GM23338 (cell line): ENCODE data around the gene FMN1. TPM values are rescaled to one million over a fixed set of nuclear protein-coding genes. Genes with fewer than 3 reads are reported as not detected.

Experiments
- ATAC-seq: fragments of 200-7000 bp; cut with Tn5 transposase; 3 replicates; pipeline ENCODE4 v1.9.1; 2020
- DNase-seq: peaks from one replicate; pipeline ENCODE4 v3.0.0-alpha.2; 2015; ENCODE audit warnings: low spot score
- H2AFZ ChIP-seq: fragments of 200-600 bp; sonication (generic); 2 replicates; pipeline ENCODE4 v1.8.0; 2016; ENCODE audit warnings: antibody characterized with exemption, mild to moderate bottlenecking, moderate library complexity
- H3F3A ChIP-seq: fragments of 200-600 bp; sonication (generic); replicated peaks from 2 replicates; pipeline ENCODE4 v1.8.0; 2017; ENCODE audit warnings: antibody characterized with exemption, mixed run types, low read depth
- H3K27ac ChIP-seq: fragments of 200-600 bp; sonication (generic); 2 replicates; pipeline ENCODE4 v1.6.1; 2016; ENCODE audit warnings: low read depth
- H3K27me3 ChIP-seq: fragments of 200-600 bp; sonication (generic); 2 replicates; pipeline ENCODE4 v1.8.0; 2016; ENCODE audit warnings: mild to moderate bottlenecking, mixed run types, moderate library complexity; ENCODE audit not compliant: insufficient read depth
- H3K36me3 ChIP-seq: fragments of 200-600 bp; sonication (generic); 2 replicates; pipeline ENCODE4 v1.8.0; 2016; ENCODE audit warnings: mild to moderate bottlenecking; ENCODE audit not compliant: insufficient read depth
- H3K4me1 ChIP-seq: fragments of 200-600 bp; sonication (generic); 2 replicates; pipeline ENCODE4 v1.8.0; 2016; ENCODE audit warnings: mild to moderate bottlenecking, moderate library complexity; ENCODE audit not compliant: insufficient read depth
- H3K4me2 ChIP-seq: fragments of 200-600 bp; sonication (generic); 2 replicates; pipeline ENCODE4 v1.7.1; 2017; ENCODE audit warnings: mixed run types
- H3K4me3 ChIP-seq: fragments of 200-600 bp; sonication (generic); 2 replicates; pipeline ENCODE4 v1.6.1; 2016; ENCODE audit warnings: mixed run types
- H3K79me2 ChIP-seq: fragments of 200-600 bp; sonication (generic); replicated peaks from 2 replicates; pipeline ENCODE4 v1.8.0; 2017; ENCODE audit warnings: mild to moderate bottlenecking; ENCODE audit not compliant: insufficient read depth
- H3K9me2 ChIP-seq: fragments of 200-600 bp; sonication (generic); 2 replicates; pipeline ENCODE4 v1.8.0; 2017; ENCODE audit not compliant: insufficient read depth
- H4K20me1 ChIP-seq: fragments of 200-600 bp; sonication (generic); replicated peaks from 2 replicates; pipeline ENCODE4 v1.8.0; 2017; ENCODE audit warnings: mild to moderate bottlenecking; ENCODE audit not compliant: insufficient read depth
- H3K27ac Mint-ChIP-seq: 2 replicates; pipeline ENCODE4 v1.8.0; 2020; ENCODE audit warnings: inconsistent platforms, mild to moderate bottlenecking, moderate library complexity, mixed read lengths
- H3K27me3 Mint-ChIP-seq: 3 replicates; pipeline ENCODE4 v1.8.0; 2022; ENCODE audit warnings: low read depth, mild to moderate bottlenecking, moderate library complexity, mixed read lengths, inconsistent platforms; ENCODE audit not compliant: insufficient read depth, poor library complexity
- H3K36me3 Mint-ChIP-seq: 3 replicates; pipeline ENCODE4 v1.8.0; 2021; ENCODE audit warnings: low read depth, mild to moderate bottlenecking, inconsistent platforms, moderate library complexity, mixed read lengths
- H3K4me1 Mint-ChIP-seq: 3 replicates; pipeline ENCODE4 v1.8.0; 2020; ENCODE audit warnings: mild to moderate bottlenecking, inconsistent platforms, mixed read lengths
- H3K4me3 Mint-ChIP-seq: 3 replicates; pipeline ENCODE4 v1.8.0; 2021; ENCODE audit warnings: moderate library complexity, mild to moderate bottlenecking, inconsistent platforms, mixed read lengths
- H3K9me3 Mint-ChIP-seq: 3 replicates; pipeline ENCODE4 v1.8.0; 2020; ENCODE audit warnings: moderate library complexity, mild to moderate bottlenecking, inconsistent platforms, mixed read lengths
- CREB1 ChIP-seq: fragments of 250-450 bp; sonication (Bioruptor Pico); IDR thresholded peaks from 2 replicates; pipeline ENCODE4 v1.5.0; 2020; ENCODE audit warnings: low read depth, mild to moderate bottlenecking, moderate library complexity
- CTCF ChIP-seq, 2 experiments: fragments of 200-600 bp in 1 of 2; sonication (generic) in 1 of 2; conservative IDR thresholded peaks; 2 replicates each; pipeline versions ENCODE4 v1.5.1 to v1.6.1; 2016 to 2017; ENCODE audit warnings: antibody characterized with exemption in 2 of 2, low read depth in 2 of 2, mild to moderate bottlenecking in 2 of 2, moderate library complexity in 1 of 2
- ETS1 ChIP-seq: IDR thresholded peaks from 2 replicates; pipeline ENCODE4 v1.6.1; 2016; ENCODE audit warnings: antibody characterized with exemption
- EZH2 ChIP-seq: fragments of 200-600 bp; sonication (generic); IDR thresholded peaks from one replicate; pipeline ENCODE4 v1.8.0; 2017; ENCODE audit warnings: antibody characterized with exemption, mild to moderate bottlenecking, low read depth; ENCODE audit not compliant: unreplicated experiment
- EZH2phosphoT487 ChIP-seq: fragments of 200-600 bp; sonication (generic); IDR thresholded peaks from one replicate; pipeline ENCODE4 v1.8.1; 2018; ENCODE audit warnings: antibody characterized with exemption; ENCODE audit not compliant: unreplicated experiment
- JUNB ChIP-seq: IDR thresholded peaks from one replicate; pipeline ENCODE4 v1.6.1; 2016; ENCODE audit warnings: antibody characterized with exemption; ENCODE audit not compliant: unreplicated experiment
- NANOG ChIP-seq: IDR thresholded peaks from 2 replicates; pipeline ENCODE4 v1.6.1; 2016; ENCODE audit warnings: antibody characterized with exemption, borderline replicate concordance
- POLR2AphosphoS5 ChIP-seq: IDR thresholded peaks from 2 replicates; pipeline ENCODE4 v1.6.1; 2016; ENCODE audit warnings: antibody characterized with exemption, low read depth
- REST ChIP-seq: IDR thresholded peaks from one replicate; pipeline ENCODE4 v1.6.1; 2018; ENCODE audit warnings: antibody characterized with exemption; ENCODE audit not compliant: unreplicated experiment
- STAT1 ChIP-seq: IDR thresholded peaks from one replicate; pipeline ENCODE4 v1.6.1; 2016; ENCODE audit warnings: antibody characterized with exemption; ENCODE audit not compliant: unreplicated experiment
- ZNF114 ChIP-seq: fragments of 250-450 bp; sonication (Bioruptor Pico); IDR thresholded peaks from 2 replicates; pipeline ENCODE4 v1.5.0; 2020; ENCODE audit warnings: mild to moderate bottlenecking, moderate library complexity
- ZNF331 ChIP-seq: fragments of 250-450 bp; sonication (Bioruptor Pico); IDR thresholded peaks from 2 replicates; pipeline ENCODE4 v1.5.0; 2020; ENCODE audit warnings: low read depth, mild to moderate bottlenecking, moderate library complexity
- ZNF462 ChIP-seq: fragments of 250-450 bp; sonication (Bioruptor Pico); IDR thresholded peaks from 2 replicates; pipeline ENCODE4 v1.5.0; 2020; ENCODE audit warnings: mild to moderate bottlenecking, moderate library complexity
- polyA plus RNA-seq: library from polyadenylated mRNA; unstranded; fragments of >200 nt; fragmentation: Nextera tagmentation; extraction: Ambion mirVana; gene quantifications from 2 replicates; pipeline ENCODE4 v1.2.1, GENCODE V29; 2016
- total RNA-seq: library from RNA; depleted of rRNA; stranded (reverse); fragments of >200 nt; shearing (Covaris generic); gene quantifications from 2 replicates; pipeline ENCODE4 v1.2.3, GENCODE V29; 2014

The FMN1 gene
- total and polyA plus RNA-seq, 2 experiments from 2014 or later, result 1.2 to 1.6 TPM

- Histone ChIP-seq H3K4me2 (no peak overlapping the region), H3K4me1 (peaks cover 10% of the 10 kb centered on the region), H3F3A (no peaks in the 10 kb centered on the region), H3K4me3 (no peak overlapping the region), H4K20me1 (no peaks in the 10 kb centered on the region), H3K9me2 (no peaks in the 10 kb centered on the region), H3K79me2 (no peaks in the 10 kb centered on the region), H2AFZ (no peak overlapping the region), H3K27ac (no peak overlapping the region), H3K27me3 (no peaks in the 10 kb centered on the region), H3K36me3 (no peaks in the 10 kb centered on the region)
- peaks cover 2% of the 10 kb centered on the region for H3K27me3 Mint-ChIP-seq
- no peak for DNase-seq
- no peak for ATAC-seq
- TF ChIP-seq REST (no peak), ZNF462 (no peak), ZNF114 (CRISPR knock-in tag) (no peak), CTCF (conservative IDR thresholded peaks at IDR 0.05; ENCODE audit: low read depth in 2 of 2) (no peak), CREB1 (CRISPR knock-in tag) (no peak), ETS1 (no peak), ZNF331 (no peak), JUNB (no peak), EZH2phosphoT487 (no peak), STAT1 (no peak), EZH2 (no peak), NANOG (no peak), POLR2AphosphoS5 (no peak)
- no peaks in the 10 kb centered on the region for H3K36me3 Mint-ChIP-seq
- H3K27ac Mint-ChIP-seq, result no peak overlapping the region
- no peaks in the 10 kb centered on the region for H3K9me3 Mint-ChIP-seq
- H3K4me3 Mint-ChIP-seq, result no peak overlapping the region
- peaks cover 16% of the 10 kb centered on the region for H3K4me1 Mint-ChIP-seq
These were observed 167.9 kb downstream of the FMN1 start for GRCh38 chr15:33026614-33027013.
